Esophagus mucosa (tissue), 1 donor: ENCODE measurements around the gene DNAJC4. TPM values are rescaled to one million over a fixed set of nuclear protein-coding genes. Genes with fewer than 3 reads are reported as not detected.
A peak's percentile ranks its signal among the peaks of the same experiment; 100 is the strongest.

Source experiments
- ATAC-seq: fragments of 200-7000 bp; cut with Tn5 transposase; one replicate; pipeline ENCODE4 v1.9.1; 2020
- total RNA-seq: library from RNA; stranded (reverse); gene quantifications from one replicate; pipeline ENCODE4 v1.2.4, GENCODE V29; 2023
- donor health status: DM: yes; HTN: yes; CAD: no.

The DNAJC4 gene
- total RNA-seq, 1 donor from 2014 or later, result 16.7 TPM

- no peak for ATAC-seq
These were observed 627 bp downstream of the DNAJC4 start for GRCh38 chr11:64230985-64231365.

GRCh38 chr11:64231546-64231945, 1.2 kb downstream of the DNAJC4 start:
- no peak for ATAC-seq

GRCh38 chr11:64232182-64232966, 2.0 kb downstream of the DNAJC4 start:
- ATAC-seq, result no peak

- no peak for ATAC-seq
These were observed 2.6 kb downstream of the DNAJC4 start for GRCh38 chr11:64232967-64233315.

GRCh38 chr11:64233913-64234586, 3.7 kb downstream of the DNAJC4 start, which contains the start of gene VEGFB:
Gene VEGFB, plus strand, starts transcription at chr11:64234584. Its CDS starts 250 bp downstream, at chr11:64234834.
- ATAC-seq, result peak; percentile 35

- ATAC-seq, result peak; percentile 39
These were observed 4.5 kb downstream of the DNAJC4 start for GRCh38 chr11:64234647-64235379.

GRCh38 chr11:64235437-64236161, 5.3 kb downstream of the DNAJC4 start:
- no peak for ATAC-seq

GRCh38 chr11:64237484-64237951, 7.2 kb downstream of the DNAJC4 start:
- peak; percentile 4 for ATAC-seq

- ATAC-seq, result no peak
These were observed 7.7 kb downstream of the DNAJC4 start for GRCh38 chr11:64238076-64238475.

- no peak for ATAC-seq
These were observed 8.7 kb downstream of the DNAJC4 start for GRCh38 chr11:64238999-64239398.

- ATAC-seq, result no peak
These were observed 9.5 kb downstream of the DNAJC4 start for GRCh38 chr11:64239662-64240434.

- peak; percentile 68 for ATAC-seq
These were observed 10.3 kb downstream of the DNAJC4 start, which contains the start of gene FKBP2 for GRCh38 chr11:64240435-64241240. Gene FKBP2, plus strand, starts transcription at chr11:64241095. Its CDS starts 1,293 bp downstream, at chr11:64242388.

- ATAC-seq, result peak; percentile 79
These were observed 10.8 kb downstream of the DNAJC4 start for GRCh38 chr11:64241241-64241490.

- peak; percentile 1 for ATAC-seq
These were observed 11.4 kb downstream of the DNAJC4 start for GRCh38 chr11:64241491-64242374.

GRCh38 chr11:64243236-64243854, 13.0 kb downstream of the DNAJC4 start:
- ATAC-seq, result no peak

GRCh38 chr11:64244107-64244506, 13.8 kb downstream of the DNAJC4 start:
- ATAC-seq, result no peak

- no peak for ATAC-seq
These were observed 14.6 kb downstream of the DNAJC4 start for GRCh38 chr11:64244966-64245365.

GRCh38 chr11:64245401-64245796, 15.1 kb downstream of the DNAJC4 start:
- ATAC-seq, result no peak
